Mammary epithelial cell (primary cell): Measurements from ENCODE around the gene PPP1R1B.

ENCODE experiments used
- CTCF ChIP-seq, 2 donors: IDR thresholded peaks in 1 of 2; conservative IDR thresholded peaks in 1 of 2; 2 replicates each; pipeline ENCODE4 v1.5.1; 2011 to 2012; ENCODE audit warnings: inconsistent platforms in 2 of 2, low read length in 2 of 2, mild to moderate bottlenecking in 2 of 2, control low read depth in 1 of 2, low read depth in 1 of 2; ENCODE audit not compliant: insufficient read depth in 1 of 2; ENCODE audit errors: extremely low read depth in 1 of 2
- EZH2 ChIP-seq: IDR thresholded peaks from 2 replicates; pipeline ENCODE4 v1.6.1; 2012; ENCODE audit warnings: low read length, inconsistent platforms, borderline replicate concordance

GRCh38 chr17:39580082-39580468 lies 46.7 kb upstream of the PPP1R1B start:
- TF ChIP-seq CTCF (conservative IDR thresholded peaks at IDR 0.05 in 1 of 2, IDR thresholded peaks at IDR 0.05 in 1 of 2; ENCODE audit: extremely low read depth in 1 of 2, insufficient read depth in 1 of 2, low read depth in 1 of 2, low read length in 2 of 2) (no peak), EZH2 (no peak)
